ENCODE results near the gene KIF2C.

Gene KIF2C

GRCh38 chr1:44799770-44800584, 60.3 kb downstream of the KIF2C start, which contains the start of gene PLK3:
Gene PLK3, plus strand, starts transcription at chr1:44800377. Its CDS starts 87 bp downstream, at chr1:44800464.
- peak; percentile 97 for DNase-seq

GRCh38 chr1:44801491-44802305, 62.1 kb downstream of the KIF2C start:
- DNase-seq, result peak; percentile 49

- DNase-seq, result peak; percentile 39
Measured at GRCh38 chr1:44802306-44803061, 62.8 kb downstream of the KIF2C start.

GRCh38 chr1:44803062-44803311, 63.4 kb downstream of the KIF2C start:
- no peak for DNase-seq

GRCh38 chr1:44803312-44804095, 63.9 kb downstream of the KIF2C start:
- peak; percentile 39 for DNase-seq

GRCh38 chr1:44805311-44806024, 65.8 kb downstream of the KIF2C start:
- peak; percentile 46 for DNase-seq

- peak; percentile 50 for DNase-seq
Measured at GRCh38 chr1:44806025-44806703, 66.5 kb downstream of the KIF2C start.

GRCh38 chr1:44806704-44807363, 67.2 kb downstream of the KIF2C start, which contains the start of gene DYNLT4:
Gene DYNLT4, minus strand, starts transcription at chr1:44807351. Its CDS starts 683 bp downstream, at chr1:44806668.
- no peak for DNase-seq

- peak; percentile 92 for DNase-seq
Measured at GRCh38 chr1:44807364-44808062, 67.9 kb downstream of the KIF2C start.

- peak; percentile 54 for DNase-seq
Measured at GRCh38 chr1:44808063-44808937, 68.7 kb downstream of the KIF2C start, which contains the start of gene BTBD19. Gene BTBD19, plus strand, starts transcription at chr1:44808523. Its CDS starts 298 bp downstream, at chr1:44808821.

- peak; percentile 84 for DNase-seq
Measured at GRCh38 chr1:44808938-44809917, 69.6 kb downstream of the KIF2C start.

- peak; percentile 54 for DNase-seq
Measured at GRCh38 chr1:44810101-44810761, 70.6 kb downstream of the KIF2C start.

GRCh38 chr1:44810762-44811105, 71.1 kb downstream of the KIF2C start:
- peak; percentile 31 for DNase-seq

- peak; percentile 17 for DNase-seq
Measured at GRCh38 chr1:44811234-44811633, 71.6 kb downstream of the KIF2C start.

GRCh38 chr1:44812822-44813543, 73.3 kb downstream of the KIF2C start:
- DNase-seq, result peak; percentile 38

GRCh38 chr1:44815926-44816325, 76.3 kb downstream of the KIF2C start:
- DNase-seq, result peak; percentile 16
